ENCODE results near the gene ME3. TPM values are rescaled to one million over a fixed set of nuclear protein-coding genes. Genes with fewer than 3 reads are reported as not detected.

ME3 gene
- polyA plus RNA-seq, 2 of the 4 experiments (the other 2 are of a cell fraction), result 19.7 to 22.3 TPM

- no peak for FAIRE-seq
- ChIA-PET CTCF (interaction anchor here (0.6 to 1.9 kb wide), 7 partner anchors 10 to 149 kb away, joined by 3 to 4 read pairs (median 4); no protein-coding TSS in a partner anchor), POLR2A (interaction anchor here (0.8 to 3.9 kb wide), 5 partner anchors 9 to 189 kb away, joined by 3 to 24 read pairs (median 6); partner anchors contain the start of gene PRSS23)
- Histone ChIP-seq H3K4me3 (no peak overlapping the region), H3K9me3 (no peaks in the 10 kb centered on the region), H3K4me2 (peak overlapping the region; percentile 87), H3K27ac (peak overlapping the region; percentile 94 to 99; a peak in 4 of 6 replicates), H3K4me1 (peaks cover 32% of the 10 kb centered on the region)
- DNase-seq (ENCODE audit: low read depth in 1 of 2, low spot score in 1 of 2), result no peak
- WGBS (ENCODE audit: missing lambda C conversion rate), result 93% methylated on average over 8 of the region's 8 CpGs
- no peak for ATAC-seq
- TF ChIP-seq CEBPB (IDR thresholded peaks at IDR 0.05) (0 out of 4 replicates have a peak, but pooled peaks of 1 of the 2 experiments have one; percentile 6), ESRRA (IDR thresholded peaks at IDR 0.05; ENCODE audit: borderline replicate concordance, low read length) (no peak), NR3C1 (IDR thresholded peaks at IDR 0.05) (no peak), ZC3H11A (IDR thresholded peaks at IDR 0.05) (no peak)
- TF ChIP-seq, protein P1, sequence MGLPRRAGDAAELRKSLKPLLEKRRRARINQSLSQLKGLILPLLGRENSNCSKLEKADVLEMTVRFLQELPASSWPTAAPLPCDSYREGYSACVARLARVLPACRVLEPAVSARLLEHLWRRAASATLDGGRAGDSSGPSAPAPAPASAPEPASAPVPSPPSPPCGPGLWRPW (IDR thresholded peaks at IDR 0.05), result no peak
These were observed 833 bp upstream of the ME3 start for GRCh38 chr11:86673055-86673843.

GRCh38 chr11:86671531-86672006, 847 bp downstream of the ME3 start:
- Histone ChIP-seq H3K4me2 (peak overlapping the region; percentile 87), H3K4me3 (peak overlapping the region; percentile 61), H3K4me1 (peaks cover 32% of the 10 kb centered on the region), H3K27ac (peak overlapping the region; percentile 94 to 99), H3K9me3 (no peaks in the 10 kb centered on the region)
- ChIA-PET POLR2A (interaction anchor here (0.7 to 3.9 kb wide), 7 partner anchors 24 to 202 kb away, joined by 3 to 24 read pairs (median 4); partner anchors contain the start of gene PRSS23), CTCF (interaction anchor here (0.6 to 1.1 kb wide), 5 partner anchors 12 to 139 kb away, joined by 3 to 4 read pairs (median 4); no protein-coding TSS in a partner anchor)
- TF ChIP-seq EHF (CRISPR knock-in tag; IDR thresholded peaks at IDR 0.05) (peak; percentile 68; the same call in 1 of the 2 replicates), POLR2AphosphoS2 (conservative IDR thresholded peaks at IDR 0.05; ENCODE audit: low read length) (no peak), PHF8 (IDR thresholded peaks at IDR 0.05; ENCODE audit: borderline replicate concordance, low read depth) (peak; percentile 49; the same call in 1 of the 2 replicates), RAD21 (conservative IDR thresholded peaks at IDR 0.05 in 1 of 2, IDR thresholded peaks at IDR 0.05 in 1 of 2) (0 out of 5 replicates have a peak, but pooled peaks of 1 of the 2 experiments have one; percentile 1), TP53 (CRISPR knock-in tag; IDR thresholded peaks at IDR 0.05) (peak; percentile 30; the same call in 1 of the 2 replicates), NPAS2 (CRISPR knock-in tag; IDR thresholded peaks at IDR 0.05; ENCODE audit: borderline replicate concordance) (no peak), POLR2A (IDR thresholded peaks at IDR 0.05; ENCODE audit: low read length) (peak; percentile 10; the same call in 1 of the 2 replicates), HOXB13 (CRISPR knock-in tag; IDR thresholded peaks at IDR 0.05; ENCODE audit: low read depth) (peak; percentile 85)
- WGBS (ENCODE audit: missing lambda C conversion rate), result 2% methylated on average over 15 of the region's 33 CpGs
- FAIRE-seq (no peak), DNase-seq (ENCODE audit: low read depth in 1 of 2, low spot score in 1 of 2) (peak; percentile 44 to 53), ATAC-seq (peak; percentile 77 to 79)

- Histone ChIP-seq H3K27ac (peak overlapping the region; percentile 94 to 99), H3K4me3 (peak overlapping the region; percentile 61), H3K9me3 (no peaks in the 10 kb centered on the region), H3K4me2 (peak overlapping the region; percentile 87), H3K4me1 (peaks cover 32% of the 10 kb centered on the region)
- ChIA-PET CTCF (interaction anchor here (0.6 to 0.9 kb wide), 2 partner anchors 62 to 139 kb away, joined by 3 read pairs; no protein-coding TSS in a partner anchor), POLR2A (interaction anchor here (0.9 to 3.9 kb wide), 3 partner anchors 65 to 187 kb away, joined by 4 to 24 read pairs (median 4); partner anchors contain the start of gene PRSS23)
- WGBS (ENCODE audit: missing lambda C conversion rate), result 10% methylated on average over 3 of the region's 3 CpGs
- DNase-seq (ENCODE audit: low read depth in 1 of 2, low spot score in 1 of 2), result no peak
- ATAC-seq, result no peak
- FAIRE-seq, result no peak
- TF ChIP-seq ZSCAN20 (CRISPR knock-in tag; IDR thresholded peaks at IDR 0.05) (no peak), HOXB5 (CRISPR knock-in tag; IDR thresholded peaks at IDR 0.05) (no peak), CTCF (IDR thresholded peaks at IDR 0.05) (no peak), TFCP2L1 (CRISPR knock-in tag; IDR thresholded peaks at IDR 0.05) (no peak), ZFP36 (IDR thresholded peaks at IDR 0.05; ENCODE audit: borderline replicate concordance, partially characterized antibody) (no peak), EHF (CRISPR knock-in tag; IDR thresholded peaks at IDR 0.05) (no peak), RNF2 (IDR thresholded peaks at IDR 0.05; ENCODE audit: borderline replicate concordance, low read depth) (no peak), RARB (CRISPR knock-in tag; IDR thresholded peaks at IDR 0.05) (no peak), MYC (IDR thresholded peaks at IDR 0.05; ENCODE audit: borderline replicate concordance, low read length) (no peak), EP300 (IDR thresholded peaks at IDR 0.05) (no peak), RFX5 (IDR thresholded peaks at IDR 0.05) (no peak)
- TF ChIP-seq, protein P1 (IDR thresholded peaks at IDR 0.05), result no peak
These were observed 1.5 kb downstream of the ME3 start for GRCh38 chr11:86670911-86671310.

Measured in A549 (cell line).